K562 (cell line): ENCODE measurements around the gene C1QTNF6. TPM values are rescaled to one million over a fixed set of nuclear protein-coding genes. Genes with fewer than 3 reads are reported as not detected.

Experiments used
- ATAC-seq: fragments of 200-7000 bp; cut with Tn5 transposase; 3 replicates; pipeline ENCODE4 v1.9.1; 2020; ENCODE audit warnings: moderate library complexity
- BruUV-seq: library from RNA; stranded (reverse); fragments of 400-500 nt; replicated peaks from 2 replicates; lab custom pipeline; 2021; lab: Mats Ljungman, UMichigan
- CTCF ChIA-PET: fragments of 300-600 bp; formaldehyde crosslinking; extraction: SDS; loops from one replicate; lab custom pipeline; 2021; ENCODE audit warnings: low intra/inter-chr PET ratio; lab: Yijun Ruan, JAX
- POLR2A ChIA-PET: fragments of 300-600, 350-650 bp; sonication (Branson Sonifier 250); formaldehyde crosslinking; extraction: SDS; loops from one replicate; lab custom pipeline; 2021; ENCODE audit warnings: antibody characterized with exemption, inconsistent platforms; lab: Yijun Ruan, JAX
- DNase-seq, 4 experiments: peaks; one replicate each; pipeline versions ENCODE4 v3.0.0 to v3.0.0-alpha.2; 2011 to 2018; ENCODE audit warnings: low spot score in 3 of 4, mixed read lengths in 3 of 4; ENCODE audit errors: extremely low read depth in 1 of 4
- FAIRE-seq: peaks from 2 replicates; lab custom pipeline; 2011; peaks lifted over from hg19 to GRCh38; lab: Jason Lieb, UNC
- H2AFZ ChIP-seq: 2 replicates; pipeline ENCODE4 v1.6.0; 2011; ENCODE audit warnings: low read depth, low read length, control low read depth, inconsistent platforms
- H3K27ac ChIP-seq: fragments of 200-600 bp; 3 replicates; pipeline ENCODE4 v1.8.0; 2011; ENCODE audit warnings: low read depth, mild to moderate bottlenecking, control low read depth, inconsistent platforms, low read length, moderate library complexity, mixed read lengths; ENCODE audit errors: extremely low read depth
- H3K27me3 ChIP-seq, 2 experiments: fragments of 300-600 bp in 1 of 2; 2 replicates in 1 of 2; 3 replicates in 1 of 2; pipeline versions ENCODE4 v1.6.0 to v1.8.0; 2011; ENCODE audit warnings: inconsistent platforms in 2 of 2, low read length in 2 of 2, mild to moderate bottlenecking in 1 of 2, mixed read lengths in 1 of 2, moderate library complexity in 1 of 2; ENCODE audit not compliant: control insufficient read depth in 2 of 2, insufficient read depth in 2 of 2
- H3K36me3 ChIP-seq: fragments of 300-600 bp; 3 replicates; pipeline ENCODE4 v1.8.0; 2011; ENCODE audit warnings: mild to moderate bottlenecking, low read length, inconsistent platforms; ENCODE audit not compliant: control insufficient read depth, insufficient read depth
- H3K4me1 ChIP-seq, 2 experiments: fragments of 200-600 bp in 1 of 2; replicated peaks in 1 of 2; 2 replicates in 1 of 2; 3 replicates in 1 of 2; pipeline versions ENCODE4 v1.5.1 to v1.8.0; 2011; ENCODE audit warnings: inconsistent platforms in 2 of 2, low read length in 2 of 2, mild to moderate bottlenecking in 1 of 2, mixed read lengths in 1 of 2, moderate library complexity in 1 of 2; ENCODE audit not compliant: control insufficient read depth in 2 of 2, insufficient read depth in 2 of 2
- H3K4me2 ChIP-seq: 2 replicates; pipeline ENCODE4 v1.6.1; 2011; ENCODE audit warnings: low read length, control low read depth, inconsistent platforms, mixed read lengths; ENCODE audit not compliant: insufficient read depth
- H3K4me3 ChIP-seq: fragments of 200-600 bp; sonication (generic), shearing (Covaris generic); 2 replicates; pipeline ENCODE4 v1.5.1; 2016; ENCODE audit warnings: control low read depth, inconsistent platforms
- H3K79me2 ChIP-seq: fragments of 200-600 bp; 3 replicates; pipeline ENCODE4 v1.8.0; 2011; ENCODE audit warnings: low read length, inconsistent platforms; ENCODE audit not compliant: control insufficient read depth, insufficient read depth
- H3K9ac ChIP-seq, 2 experiments: 2 replicates each; pipeline versions ENCODE4 v1.6.0 to v1.6.1; 2011; ENCODE audit warnings: low read depth in 2 of 2, low read length in 2 of 2, control low read depth in 1 of 2, inconsistent platforms in 1 of 2, mild to moderate bottlenecking in 1 of 2, mixed read lengths in 1 of 2; ENCODE audit not compliant: insufficient read depth in 1 of 2
- H3K9me1 ChIP-seq: one replicate; pipeline ENCODE4 v1.6.0; 2011; ENCODE audit warnings: inconsistent platforms, mild to moderate bottlenecking, low read length, moderate library complexity; ENCODE audit not compliant: control insufficient read depth, insufficient read depth
- H3K9me3 ChIP-seq: replicated peaks from 2 replicates; pipeline ENCODE4 v1.5.1; 2011; ENCODE audit warnings: low read depth, low read length, inconsistent platforms; ENCODE audit not compliant: control insufficient read depth, insufficient read depth
- H4K20me1 ChIP-seq: replicated peaks from 2 replicates; pipeline ENCODE4 v1.6.1; 2011; ENCODE audit warnings: low read length, inconsistent platforms, mixed read lengths; ENCODE audit not compliant: control insufficient read depth, insufficient read depth
- BCLAF1 ChIP-seq, 2 experiments: fragments of 450-650 bp in 1 of 2; IDR thresholded peaks; 2 replicates each; pipeline ENCODE4 v1.6.1; 2011 to 2017; ENCODE audit warnings: low read depth in 2 of 2, antibody characterized with exemption in 1 of 2, borderline replicate concordance in 1 of 2, low read length in 1 of 2, mild to moderate bottlenecking in 1 of 2, mixed read lengths in 1 of 2; ENCODE audit not compliant: control insufficient read depth in 1 of 2
- SFPQ ChIP-seq: fragments of 200-400 bp; formaldehyde crosslinking; IDR thresholded peaks from 2 replicates; pipeline ENCODE4 v1.6.1; 2017; ENCODE audit warnings: mild to moderate bottlenecking, low read depth, low read length, moderate library complexity
- ZNF431 ChIP-seq: sonication (generic); formaldehyde crosslinking; IDR thresholded peaks from 2 replicates; pipeline ENCODE4 v1.8.0; 2022; ENCODE audit warnings: mild to moderate bottlenecking, missing genetic modification reagents
- ZNF764 ChIP-seq: fragments of 250-450 bp; sonication (Bioruptor Pico); IDR thresholded peaks from 2 replicates; pipeline ENCODE4 v1.4.0; 2020; ENCODE audit warnings: low read depth, mild to moderate bottlenecking, moderate library complexity
- WGBS: fragments of 100-300 bp; shearing (Covaris generic); methylation state at CpG from one replicate; pipeline ENCODE4 v1.1.6; 2016; ENCODE audit warnings: low coverage, mixed read lengths; ENCODE audit not compliant: insufficient coverage; ENCODE audit errors: missing lambda C conversion rate; 5-methylcytosine and 5-hydroxymethylcytosine counted together
- in situ Hi-C: fragments of 300-500 bp; cut with MboI; formaldehyde crosslinking; loops from 4 replicates; pipeline ENCODE4 v1.15.0; 2018; ENCODE audit warnings: inconsistent platforms, mixed read lengths
- intact Hi-C: fragments of 100-400 bp; cut with micrococcal nuclease; formaldehyde crosslinking; loops from 2 replicates; pipeline ENCODE4 v1.14.2; 2022
- polyA plus RNA-seq, 8 experiments: library from polyadenylated mRNA; depleted of rRNA in 4 of 8; stranded (reverse) in 5 of 8; unstranded in 3 of 8; fragments of >200 nt; fragmentation: Nextera tagmentation in 2 of 8; fragmentation: Illumina TruSeq in 1 of 8; extraction: Ambion mirVana in 2 of 8; extraction: Trizol in 1 of 8; gene quantifications; 2 replicates each; pipeline versions ENCODE4 v1.2.1 to v1.2.3, GENCODE V29; 2011 to 2014; ENCODE audit warnings: inconsistent platforms in 1 of 8, missing spikeins in 1 of 8
- total RNA-seq, 7 experiments: library from RNA; depleted of rRNA in 6 of 7; stranded (reverse); fragments of >200 nt in 6 of 7; fragmentation: Illumina TruSeq in 2 of 7; extraction: Trizol in 2 of 7; gene quantifications; 2 replicates each; pipeline versions ENCODE4 v1.2.1 to v1.2.3, GENCODE V29; 2011 to 2021; ENCODE audit warnings: low replicate concordance in 1 of 7
- TF ChIP-seq, protein P1 (sequence below): fragments of 200-600 bp; sonication (generic); IDR thresholded peaks from one replicate; pipeline ENCODE4 v1.6.1; 2012; ENCODE audit warnings: mild to moderate bottlenecking, low read depth, low read length, inconsistent platforms

Gene C1QTNF6
- total and polyA plus RNA-seq, 9 of the 15 experiments (the other 6 are each of a cell fraction or from before 2014, with no cell fraction given) = 0.18 to 0.92 (median 0.55) TPM

DNA sequence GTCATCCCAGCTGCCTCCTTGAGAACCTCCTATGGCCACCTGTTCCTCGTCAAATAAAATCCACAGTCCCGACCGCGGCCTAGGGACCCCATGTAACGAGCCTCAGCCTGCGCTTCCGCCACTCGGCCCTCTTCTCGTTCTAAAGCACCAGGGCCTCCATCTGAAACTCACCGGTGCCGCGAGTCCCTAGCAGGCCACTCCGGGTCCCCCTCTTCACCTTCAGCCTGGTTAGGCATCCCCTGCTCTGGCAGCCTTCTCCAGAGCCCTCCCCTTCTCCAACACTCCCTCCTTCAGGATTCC lies 26.6 kb upstream of the C1QTNF6 start:
- FAIRE-seq (no peak), DNase-seq (no peak), ATAC-seq (no peak)
- Histone ChIP-seq H3K4me1 (peaks cover 0 to 17% of the 10 kb centered on the region in 2 experiments; a peak in 3 of 5 replicates), H4K20me1 (no peaks in the 10 kb centered on the region), H3K4me2 (no peak overlapping the region), H3K9me1 (no peaks in the 10 kb centered on the region), H3K4me3 (no peak overlapping the region), H3K36me3 (no peaks in the 10 kb centered on the region), H3K79me2 (no peaks in the 10 kb centered on the region), H3K27me3 (peaks cover 0 to 15% of the 10 kb centered on the region in 2 experiments; a peak in 2 of 5 replicates), H2AFZ (no peak overlapping the region), H3K9ac (no peak overlapping the region; a peak in 1 of 4 replicates), H3K9me3 (no peaks in the 10 kb centered on the region), H3K27ac (no peak overlapping the region)
- CTCF ChIA-PET = no interaction called here
- in situ Hi-C loops = no loop called here
- intact Hi-C loops = no loop called here
- BruUV-seq = no TSS peak
- WGBS = 55% methylated on average over 6 of the region's 13 CpGs
- POLR2A ChIA-PET = interaction anchor here (0.7 kb wide), 1 partner anchor 8 kb away, joined by 3 read pairs; no protein-coding TSS in a partner anchor
- TF ChIP-seq, protein P1, sequence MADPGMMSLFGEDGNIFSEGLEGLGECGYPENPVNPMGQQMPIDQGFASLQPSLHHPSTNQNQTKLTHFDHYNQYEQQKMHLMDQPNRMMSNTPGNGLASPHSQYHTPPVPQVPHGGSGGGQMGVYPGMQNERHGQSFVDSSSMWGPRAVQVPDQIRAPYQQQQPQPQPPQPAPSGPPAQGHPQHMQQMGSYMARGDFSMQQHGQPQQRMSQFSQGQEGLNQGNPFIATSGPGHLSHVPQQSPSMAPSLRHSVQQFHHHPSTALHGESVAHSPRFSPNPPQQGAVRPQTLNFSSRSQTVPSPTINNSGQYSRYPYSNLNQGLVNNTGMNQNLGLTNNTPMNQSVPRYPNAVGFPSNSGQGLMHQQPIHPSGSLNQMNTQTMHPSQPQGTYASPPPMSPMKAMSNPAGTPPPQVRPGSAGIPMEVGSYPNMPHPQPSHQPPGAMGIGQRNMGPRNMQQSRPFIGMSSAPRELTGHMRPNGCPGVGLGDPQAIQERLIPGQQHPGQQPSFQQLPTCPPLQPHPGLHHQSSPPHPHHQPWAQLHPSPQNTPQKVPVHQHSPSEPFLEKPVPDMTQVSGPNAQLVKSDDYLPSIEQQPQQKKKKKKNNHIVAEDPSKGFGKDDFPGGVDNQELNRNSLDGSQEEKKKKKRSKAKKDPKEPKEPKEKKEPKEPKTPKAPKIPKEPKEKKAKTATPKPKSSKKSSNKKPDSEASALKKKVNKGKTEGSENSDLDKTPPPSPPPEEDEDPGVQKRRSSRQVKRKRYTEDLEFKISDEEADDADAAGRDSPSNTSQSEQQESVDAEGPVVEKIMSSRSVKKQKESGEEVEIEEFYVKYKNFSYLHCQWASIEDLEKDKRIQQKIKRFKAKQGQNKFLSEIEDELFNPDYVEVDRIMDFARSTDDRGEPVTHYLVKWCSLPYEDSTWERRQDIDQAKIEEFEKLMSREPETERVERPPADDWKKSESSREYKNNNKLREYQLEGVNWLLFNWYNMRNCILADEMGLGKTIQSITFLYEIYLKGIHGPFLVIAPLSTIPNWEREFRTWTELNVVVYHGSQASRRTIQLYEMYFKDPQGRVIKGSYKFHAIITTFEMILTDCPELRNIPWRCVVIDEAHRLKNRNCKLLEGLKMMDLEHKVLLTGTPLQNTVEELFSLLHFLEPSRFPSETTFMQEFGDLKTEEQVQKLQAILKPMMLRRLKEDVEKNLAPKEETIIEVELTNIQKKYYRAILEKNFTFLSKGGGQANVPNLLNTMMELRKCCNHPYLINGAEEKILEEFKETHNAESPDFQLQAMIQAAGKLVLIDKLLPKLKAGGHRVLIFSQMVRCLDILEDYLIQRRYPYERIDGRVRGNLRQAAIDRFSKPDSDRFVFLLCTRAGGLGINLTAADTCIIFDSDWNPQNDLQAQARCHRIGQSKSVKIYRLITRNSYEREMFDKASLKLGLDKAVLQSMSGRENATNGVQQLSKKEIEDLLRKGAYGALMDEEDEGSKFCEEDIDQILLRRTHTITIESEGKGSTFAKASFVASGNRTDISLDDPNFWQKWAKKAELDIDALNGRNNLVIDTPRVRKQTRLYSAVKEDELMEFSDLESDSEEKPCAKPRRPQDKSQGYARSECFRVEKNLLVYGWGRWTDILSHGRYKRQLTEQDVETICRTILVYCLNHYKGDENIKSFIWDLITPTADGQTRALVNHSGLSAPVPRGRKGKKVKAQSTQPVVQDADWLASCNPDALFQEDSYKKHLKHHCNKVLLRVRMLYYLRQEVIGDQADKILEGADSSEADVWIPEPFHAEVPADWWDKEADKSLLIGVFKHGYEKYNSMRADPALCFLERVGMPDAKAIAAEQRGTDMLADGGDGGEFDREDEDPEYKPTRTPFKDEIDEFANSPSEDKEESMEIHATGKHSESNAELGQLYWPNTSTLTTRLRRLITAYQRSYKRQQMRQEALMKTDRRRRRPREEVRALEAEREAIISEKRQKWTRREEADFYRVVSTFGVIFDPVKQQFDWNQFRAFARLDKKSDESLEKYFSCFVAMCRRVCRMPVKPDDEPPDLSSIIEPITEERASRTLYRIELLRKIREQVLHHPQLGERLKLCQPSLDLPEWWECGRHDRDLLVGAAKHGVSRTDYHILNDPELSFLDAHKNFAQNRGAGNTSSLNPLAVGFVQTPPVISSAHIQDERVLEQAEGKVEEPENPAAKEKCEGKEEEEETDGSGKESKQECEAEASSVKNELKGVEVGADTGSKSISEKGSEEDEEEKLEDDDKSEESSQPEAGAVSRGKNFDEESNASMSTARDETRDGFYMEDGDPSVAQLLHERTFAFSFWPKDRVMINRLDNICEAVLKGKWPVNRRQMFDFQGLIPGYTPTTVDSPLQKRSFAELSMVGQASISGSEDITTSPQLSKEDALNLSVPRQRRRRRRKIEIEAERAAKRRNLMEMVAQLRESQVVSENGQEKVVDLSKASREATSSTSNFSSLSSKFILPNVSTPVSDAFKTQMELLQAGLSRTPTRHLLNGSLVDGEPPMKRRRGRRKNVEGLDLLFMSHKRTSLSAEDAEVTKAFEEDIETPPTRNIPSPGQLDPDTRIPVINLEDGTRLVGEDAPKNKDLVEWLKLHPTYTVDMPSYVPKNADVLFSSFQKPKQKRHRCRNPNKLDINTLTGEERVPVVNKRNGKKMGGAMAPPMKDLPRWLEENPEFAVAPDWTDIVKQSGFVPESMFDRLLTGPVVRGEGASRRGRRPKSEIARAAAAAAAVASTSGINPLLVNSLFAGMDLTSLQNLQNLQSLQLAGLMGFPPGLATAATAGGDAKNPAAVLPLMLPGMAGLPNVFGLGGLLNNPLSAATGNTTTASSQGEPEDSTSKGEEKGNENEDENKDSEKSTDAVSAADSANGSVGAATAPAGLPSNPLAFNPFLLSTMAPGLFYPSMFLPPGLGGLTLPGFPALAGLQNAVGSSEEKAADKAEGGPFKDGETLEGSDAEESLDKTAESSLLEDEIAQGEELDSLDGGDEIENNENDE = no peak
- TF ChIP-seq ZNF764 (CRISPR knock-in tag) (no peak), SFPQ (no peak), BCLAF1 (IDR thresholded peaks at IDR 0.05; ENCODE audit: borderline replicate concordance in 1 of 2, control insufficient read depth in 1 of 2, low read depth in 2 of 2, low read length in 1 of 2) (no peak), ZNF431 (CRISPR knock-in tag) (no peak)
